Gastrocnemius medialis (tissue), 4 donors: ENCODE measurements around the gene EGF.

Experiments used
- CTCF ChIP-seq, 5 experiments: fragments of 450-650 bp in 3 of 5; fragments of 200-600 bp in 2 of 5; sonication (generic) in 2 of 5; IDR thresholded peaks in 4 of 5; conservative IDR thresholded peaks in 1 of 5; 1 replicate in 4 of 5; 2 replicates in 1 of 5; pipeline ENCODE4 v1.5.1; 2016 to 2019; ENCODE audit warnings: antibody characterized with exemption in 5 of 5, mild to moderate bottlenecking in 3 of 5, moderate library complexity in 3 of 5
- POLR2A ChIP-seq, 2 donors: fragments of 450-650 bp; IDR thresholded peaks; one replicate each; pipeline ENCODE4 v1.6.1; 2017; ENCODE audit warnings: antibody characterized with exemption in 2 of 2, mild to moderate bottlenecking in 2 of 2, moderate library complexity in 2 of 2

DNA sequence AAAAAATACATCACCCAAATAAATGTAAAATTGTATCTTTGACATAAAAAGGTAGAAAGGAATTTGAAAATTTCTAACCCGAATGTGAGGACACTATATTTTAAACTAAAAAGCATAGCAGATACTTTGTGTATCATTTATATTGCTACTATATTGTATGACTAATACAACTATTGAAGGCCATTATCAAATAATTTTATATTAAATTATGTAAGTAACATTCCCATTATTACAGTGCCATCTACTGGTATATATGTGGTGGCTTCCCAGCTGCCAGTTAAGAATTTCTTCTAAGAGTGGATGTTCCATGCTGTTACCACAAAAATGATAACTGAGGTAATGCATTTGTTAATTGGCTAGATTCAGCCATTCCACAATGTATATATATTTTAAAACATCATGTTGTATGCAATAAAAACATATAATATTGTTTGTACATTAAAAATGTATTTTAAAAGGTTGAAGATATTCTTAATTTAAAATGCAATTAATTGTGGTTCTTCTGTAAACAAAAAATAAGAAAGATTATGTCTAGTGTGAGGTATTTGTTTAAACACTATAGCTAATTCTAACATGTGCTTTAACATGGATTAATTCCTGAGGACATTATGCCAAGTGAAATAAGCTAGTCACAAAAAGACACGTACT, 65.3 kb downstream of the EGF start:
- TF ChIP-seq CTCF (IDR thresholded peaks at IDR 0.05 in 4 of 5, conservative IDR thresholded peaks at IDR 0.05 in 1 of 5) (peak in 4 of 5 experiments; percentile 38 to 65 (median 48)), POLR2A (IDR thresholded peaks at IDR 0.05) (no peak)
